ENCODE results near the gene TIFAB.

DNA sequence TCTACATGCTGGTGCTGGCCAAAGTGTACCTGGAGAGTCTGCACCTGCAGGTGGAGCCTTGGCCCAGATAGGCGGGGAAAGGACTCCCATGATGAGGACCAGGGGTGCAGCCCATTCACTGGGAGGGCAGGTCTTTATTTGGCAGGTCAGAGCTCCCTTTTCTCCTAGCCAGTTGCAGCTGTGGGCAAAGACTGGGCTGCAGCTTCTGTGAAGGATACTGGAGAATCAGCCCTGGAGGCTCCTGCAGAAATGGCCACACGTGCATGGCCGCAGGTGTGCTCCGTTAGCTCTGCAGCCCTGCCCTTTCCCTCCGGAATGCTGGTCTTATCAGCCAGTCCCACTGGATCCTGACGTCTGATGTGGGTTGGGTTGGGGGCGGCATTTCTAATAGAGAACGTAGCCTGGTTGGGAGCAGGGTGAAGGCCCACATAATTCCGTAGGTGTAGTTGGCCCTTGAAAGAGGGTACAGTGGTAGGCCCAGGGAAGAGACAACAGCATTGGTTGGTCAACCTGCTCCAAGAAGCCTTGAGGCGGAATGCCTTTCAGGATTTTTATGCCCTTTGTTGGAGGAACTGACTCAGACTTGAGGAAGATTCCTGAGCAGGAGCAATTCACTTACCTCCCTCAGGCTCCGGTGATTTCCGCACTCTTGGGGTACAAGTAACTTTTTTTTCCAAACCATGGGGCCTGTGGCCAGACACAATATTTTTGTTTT, 22.0 kb upstream of the TIFAB start:
- TF ChIP-seq, protein P1, sequence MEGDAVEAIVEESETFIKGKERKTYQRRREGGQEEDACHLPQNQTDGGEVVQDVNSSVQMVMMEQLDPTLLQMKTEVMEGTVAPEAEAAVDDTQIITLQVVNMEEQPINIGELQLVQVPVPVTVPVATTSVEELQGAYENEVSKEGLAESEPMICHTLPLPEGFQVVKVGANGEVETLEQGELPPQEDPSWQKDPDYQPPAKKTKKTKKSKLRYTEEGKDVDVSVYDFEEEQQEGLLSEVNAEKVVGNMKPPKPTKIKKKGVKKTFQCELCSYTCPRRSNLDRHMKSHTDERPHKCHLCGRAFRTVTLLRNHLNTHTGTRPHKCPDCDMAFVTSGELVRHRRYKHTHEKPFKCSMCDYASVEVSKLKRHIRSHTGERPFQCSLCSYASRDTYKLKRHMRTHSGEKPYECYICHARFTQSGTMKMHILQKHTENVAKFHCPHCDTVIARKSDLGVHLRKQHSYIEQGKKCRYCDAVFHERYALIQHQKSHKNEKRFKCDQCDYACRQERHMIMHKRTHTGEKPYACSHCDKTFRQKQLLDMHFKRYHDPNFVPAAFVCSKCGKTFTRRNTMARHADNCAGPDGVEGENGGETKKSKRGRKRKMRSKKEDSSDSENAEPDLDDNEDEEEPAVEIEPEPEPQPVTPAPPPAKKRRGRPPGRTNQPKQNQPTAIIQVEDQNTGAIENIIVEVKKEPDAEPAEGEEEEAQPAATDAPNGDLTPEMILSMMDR (conservative IDR thresholded peaks at IDR 0.05; ENCODE audit: low read depth, low read length), result no peak
- no peak for TF ChIP-seq EZH2phosphoT487 (IDR thresholded peaks at IDR 0.05; ENCODE audit: borderline replicate concordance, low read length)
